ENCODE results near the gene RFX1.
"Not testable (repeated sequence)": the region's sequence is repeated elsewhere in the genome, so short reads cannot be mapped to it uniquely, and the experiment has no call there.

Gene RFX1

DNA sequence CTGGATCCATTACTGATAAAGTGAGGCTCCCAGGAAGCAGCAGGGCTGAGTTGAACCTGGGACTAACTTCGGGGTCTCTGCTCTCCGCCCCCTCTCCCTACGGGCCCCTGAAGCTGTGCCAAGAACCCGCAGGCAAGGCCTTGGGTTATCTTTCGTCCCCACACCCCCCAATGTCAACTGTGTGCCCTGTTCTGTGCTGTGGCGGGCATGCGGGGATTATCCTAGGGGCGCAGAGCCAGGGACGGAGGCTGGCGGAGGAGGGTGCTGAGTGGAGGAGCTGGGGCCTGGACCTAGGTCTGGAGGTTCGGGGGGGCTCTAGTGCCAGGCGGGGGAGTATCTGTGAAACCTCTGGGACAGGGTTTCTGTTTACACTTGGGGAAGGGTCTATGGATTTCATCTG lies 26.4 kb downstream of the RFX1 start:
- DNase-seq (ENCODE audit: low read depth in 1 of 2, low spot score in 1 of 2), result no peak

DNA sequence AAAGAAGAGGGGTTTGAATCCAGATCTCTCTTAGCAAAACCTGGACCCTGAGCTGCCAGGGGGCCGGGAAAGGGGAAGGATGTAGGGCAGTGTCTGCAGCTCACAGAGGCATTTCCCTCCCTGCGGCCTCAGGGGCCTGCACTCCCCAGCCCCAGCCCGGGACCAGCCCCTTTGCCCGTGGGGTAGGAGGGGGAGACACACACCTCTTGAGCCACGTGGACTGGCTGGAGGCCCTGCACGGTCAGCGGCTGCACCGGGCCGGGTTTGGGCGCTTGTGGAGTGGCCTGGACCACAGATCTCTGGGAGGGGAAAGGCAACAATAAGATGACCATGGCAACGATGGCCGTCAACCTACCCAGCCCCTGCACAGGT lies 26.9 kb downstream of the RFX1 start:
- no peak for DNase-seq (ENCODE audit: low read depth in 1 of 2, low spot score in 1 of 2)

DNA sequence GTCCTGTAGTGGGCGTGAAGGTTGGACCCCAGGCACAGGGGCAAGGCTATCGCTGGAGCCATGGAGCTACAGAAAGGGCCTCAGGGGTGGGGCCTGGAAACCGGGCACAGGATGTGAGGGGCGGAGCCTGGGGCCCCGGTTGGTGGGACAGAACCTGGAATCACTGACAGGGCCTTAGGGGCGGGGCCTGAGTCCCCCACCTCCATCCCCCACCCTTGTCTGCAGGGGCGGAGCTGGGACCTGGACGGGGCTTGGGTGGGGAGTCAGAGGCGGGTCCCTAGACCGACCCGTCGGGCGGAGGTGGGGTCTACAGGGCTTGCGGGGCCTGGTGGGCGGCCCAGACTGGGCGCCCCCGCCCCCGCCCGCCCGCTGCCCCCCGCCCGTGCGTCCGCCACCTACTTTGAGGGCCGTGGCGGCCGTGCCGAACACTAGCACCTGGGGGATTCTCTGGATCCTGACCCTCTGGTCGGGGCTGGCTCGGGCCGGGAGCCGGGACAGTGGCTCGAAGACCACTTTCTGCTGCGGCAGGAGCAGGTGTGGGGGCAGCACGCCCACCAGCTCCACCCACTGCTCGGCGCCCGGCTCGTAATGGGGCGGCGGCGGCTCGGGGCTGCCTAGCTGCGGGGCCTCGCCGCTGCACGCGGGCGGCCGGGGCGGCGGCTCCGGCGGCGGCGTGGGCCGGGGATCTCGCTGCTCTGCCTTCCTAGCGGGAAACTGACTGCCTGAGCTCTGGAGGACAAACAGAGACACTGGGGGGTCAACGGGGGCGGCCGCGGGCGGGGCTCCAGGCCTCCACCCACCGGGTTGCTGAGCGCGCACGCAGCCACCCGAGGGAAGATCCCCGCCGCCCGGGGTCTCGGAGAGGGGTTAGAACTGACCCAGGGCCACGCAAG lies 27.5 kb downstream of the RFX1 start:
- DNase-seq (ENCODE audit: low read depth in 1 of 2, low spot score in 1 of 2), result no peak

DNA sequence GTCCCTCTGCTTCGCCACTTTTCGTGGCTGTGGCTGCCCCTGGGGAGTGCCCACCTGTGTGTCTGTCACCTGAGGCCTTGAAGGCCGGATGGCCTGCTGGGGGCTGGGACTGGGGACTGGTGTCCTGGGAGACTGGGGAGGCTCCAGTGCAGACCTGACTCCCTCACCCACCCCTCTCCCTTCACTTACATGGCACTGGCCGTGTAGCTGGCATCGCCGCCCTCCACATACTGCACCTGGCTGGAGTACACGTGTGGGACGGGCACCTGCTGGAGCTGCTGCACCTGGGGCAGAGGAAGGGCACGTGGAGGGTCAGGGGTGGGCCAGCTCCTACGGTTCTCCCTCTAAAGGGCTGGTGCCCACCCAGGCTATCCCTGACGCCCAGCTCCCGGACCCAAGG lies 28.3 kb downstream of the RFX1 start:
- DNase-seq (ENCODE audit: low read depth in 1 of 2, low spot score in 1 of 2), result no peak

DNA sequence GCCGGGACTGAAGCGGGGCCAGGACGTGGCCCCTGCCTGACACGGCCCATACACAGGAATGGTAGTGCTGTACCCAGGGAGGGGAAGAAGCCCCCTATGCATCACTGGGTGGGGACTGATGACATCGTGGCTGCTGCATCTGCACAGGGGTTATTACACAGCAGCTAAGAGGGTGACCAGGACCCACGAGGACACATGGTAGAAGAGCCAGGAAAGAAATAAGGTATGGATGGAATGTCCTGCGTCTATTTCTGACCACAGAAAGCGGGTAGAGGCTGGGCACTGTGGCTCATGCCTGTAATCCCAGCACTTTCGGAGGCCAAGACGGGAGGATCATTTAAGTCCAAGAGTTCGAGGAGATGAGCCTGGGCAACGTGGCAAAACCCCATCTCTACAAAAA lies 29.7 kb downstream of the RFX1 start:
- no peak for DNase-seq (ENCODE audit: low read depth in 1 of 2, low spot score in 1 of 2)

DNA sequence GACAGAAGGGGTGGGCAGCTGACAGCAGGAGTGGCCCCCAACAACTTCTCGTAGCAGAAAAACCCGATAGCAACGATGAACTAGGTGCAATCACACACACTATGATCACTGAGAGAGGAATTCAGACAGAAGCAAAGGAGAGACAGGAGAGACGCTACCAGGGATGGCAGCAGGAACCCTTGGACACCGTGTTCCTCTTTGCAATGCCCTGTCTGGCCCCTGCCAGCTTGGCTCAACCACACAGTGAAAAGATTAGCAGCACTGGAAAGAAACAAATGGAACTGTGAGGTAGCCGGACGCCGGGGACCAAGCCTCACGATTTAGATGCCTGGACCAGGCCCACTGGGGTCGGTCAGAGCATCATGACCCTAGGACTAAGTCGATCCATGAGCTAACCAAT lies 30.2 kb downstream of the RFX1 start:
- DNase-seq (ENCODE audit: low read depth in 1 of 2, low spot score in 1 of 2), result no peak

- no peak for DNase-seq (ENCODE audit: low read depth in 1 of 2, low spot score in 1 of 2)
These were observed 32.0 kb downstream of the RFX1 start for GRCh38 chr19:13974073-13974472.

DNA sequence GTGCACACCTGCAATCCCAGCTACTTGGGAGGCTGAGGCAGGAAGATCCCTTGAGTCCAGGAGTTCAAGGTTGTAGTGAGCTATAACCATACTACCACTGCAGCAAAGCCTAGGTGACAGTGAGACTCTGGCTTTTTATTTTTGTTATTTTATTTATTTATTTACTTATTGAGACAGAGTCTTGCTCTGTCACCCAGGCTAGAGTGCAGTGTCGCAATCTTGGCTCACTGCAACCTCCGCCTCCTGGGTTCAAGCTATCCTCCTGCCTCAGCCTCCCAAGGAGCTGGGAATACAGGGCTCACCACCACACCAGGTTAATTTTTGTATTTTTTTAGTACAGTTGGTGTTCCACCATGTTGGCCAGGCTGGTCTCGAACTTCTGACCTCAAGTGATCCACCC lies 32.6 kb downstream of the RFX1 start:
- not testable (repeated sequence) for DNase-seq (ENCODE audit: low read depth in 1 of 2, low spot score in 1 of 2)

DNA sequence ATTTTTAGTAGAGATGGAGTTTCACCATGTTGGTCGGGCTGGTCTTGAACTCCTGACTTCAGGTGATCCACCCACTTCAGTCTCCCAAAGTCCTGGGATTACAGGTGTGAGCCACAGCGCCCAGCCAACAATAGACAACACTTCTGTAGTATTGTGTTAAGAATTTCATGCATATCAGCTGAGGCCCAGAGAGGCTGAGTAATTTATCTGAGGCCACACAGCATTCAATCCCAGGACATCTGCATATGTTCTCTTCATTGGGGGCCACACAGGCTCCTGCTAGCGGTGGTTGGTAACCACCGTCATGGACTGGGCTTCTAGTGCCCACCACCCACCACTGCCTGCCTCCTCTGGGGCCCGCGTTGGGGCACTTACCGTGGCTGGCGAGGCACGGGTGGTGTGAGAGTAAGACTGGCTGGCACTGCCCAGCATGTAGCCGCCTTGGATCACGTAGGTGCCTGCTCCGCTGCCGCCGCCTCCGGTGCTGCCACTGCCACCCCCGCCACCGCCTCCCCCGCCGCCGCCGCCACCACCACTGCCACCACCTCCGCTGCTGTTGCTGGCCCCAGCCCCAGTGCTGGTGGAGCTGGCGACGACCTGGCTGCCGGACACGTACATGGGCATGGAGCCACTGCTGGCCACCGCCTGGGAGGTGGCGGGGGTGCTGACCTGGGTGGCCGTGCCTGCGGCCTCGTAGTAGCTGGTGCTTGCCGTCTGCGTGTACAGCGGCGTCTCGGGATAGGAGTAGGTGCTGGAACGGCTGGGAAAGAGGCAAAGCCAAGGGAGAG lies 33.6 kb downstream of the RFX1 start:
- DNase-seq (ENCODE audit: low read depth in 1 of 2, low spot score in 1 of 2), result no peak

DNA sequence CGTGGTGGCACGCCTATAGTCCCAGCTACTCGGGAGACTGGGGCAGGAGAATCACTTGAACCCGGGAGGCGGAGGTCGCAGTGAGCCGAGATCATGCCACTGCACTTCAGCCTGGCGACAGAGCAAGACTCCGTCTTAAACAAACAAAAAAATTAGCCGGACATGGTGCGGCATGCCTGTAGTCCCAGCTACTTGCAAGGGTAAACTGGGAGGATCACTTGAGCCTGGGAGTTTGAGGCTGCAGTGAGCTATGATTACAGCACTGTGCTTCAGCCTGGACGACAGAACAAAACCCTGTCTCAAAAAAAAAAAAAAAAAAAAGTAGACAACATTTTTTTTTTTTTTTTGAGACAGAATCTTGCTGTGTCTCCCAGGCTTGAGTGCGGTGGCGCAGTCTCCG lies 34.3 kb downstream of the RFX1 start:
- DNase-seq (ENCODE audit: low read depth in 1 of 2, low spot score in 1 of 2), result not testable (repeated sequence)

DNA sequence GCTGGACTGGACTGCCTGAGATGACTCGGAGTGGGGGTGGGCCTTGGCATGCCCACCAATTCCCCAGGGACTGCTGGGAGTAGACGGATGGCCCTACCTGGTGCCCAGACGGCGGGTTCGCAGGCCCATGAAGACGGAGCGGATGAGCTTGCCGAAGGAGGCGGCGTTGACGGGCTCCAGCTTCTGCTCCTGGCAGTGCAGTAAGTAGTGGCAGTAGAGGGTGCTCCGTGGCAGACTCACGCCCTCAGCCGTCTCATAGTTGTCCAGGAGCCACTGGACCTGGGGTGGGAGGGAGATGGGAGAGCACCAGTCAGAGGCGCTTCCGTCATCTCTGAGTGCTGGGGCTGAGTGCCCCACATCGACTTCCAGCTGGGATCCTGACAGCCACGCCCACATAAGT lies 36.2 kb downstream of the RFX1 start:
- DNase-seq (ENCODE audit: low read depth in 1 of 2, low spot score in 1 of 2), result no peak

DNA sequence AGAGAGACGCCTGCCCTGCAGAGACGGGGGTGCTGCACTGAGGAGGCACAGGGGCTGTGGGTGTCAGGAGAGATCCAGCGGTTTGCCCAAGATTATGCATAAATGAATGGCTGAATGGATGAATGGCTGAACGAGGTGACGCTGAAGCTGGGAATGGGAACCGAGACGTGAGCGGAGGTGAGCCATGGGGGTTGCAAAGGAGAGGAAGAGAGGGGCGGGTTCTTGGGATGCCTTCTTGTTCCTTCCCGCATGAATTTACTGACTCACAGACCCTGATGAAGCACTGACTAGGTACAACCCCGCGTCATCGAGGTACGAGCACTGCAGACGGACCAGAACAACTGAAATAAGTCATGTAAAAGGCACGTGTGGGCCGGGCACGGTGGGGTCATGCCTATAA lies 37.1 kb downstream of the RFX1 start:
- no peak for DNase-seq (ENCODE audit: low read depth in 1 of 2, low spot score in 1 of 2)

DNA sequence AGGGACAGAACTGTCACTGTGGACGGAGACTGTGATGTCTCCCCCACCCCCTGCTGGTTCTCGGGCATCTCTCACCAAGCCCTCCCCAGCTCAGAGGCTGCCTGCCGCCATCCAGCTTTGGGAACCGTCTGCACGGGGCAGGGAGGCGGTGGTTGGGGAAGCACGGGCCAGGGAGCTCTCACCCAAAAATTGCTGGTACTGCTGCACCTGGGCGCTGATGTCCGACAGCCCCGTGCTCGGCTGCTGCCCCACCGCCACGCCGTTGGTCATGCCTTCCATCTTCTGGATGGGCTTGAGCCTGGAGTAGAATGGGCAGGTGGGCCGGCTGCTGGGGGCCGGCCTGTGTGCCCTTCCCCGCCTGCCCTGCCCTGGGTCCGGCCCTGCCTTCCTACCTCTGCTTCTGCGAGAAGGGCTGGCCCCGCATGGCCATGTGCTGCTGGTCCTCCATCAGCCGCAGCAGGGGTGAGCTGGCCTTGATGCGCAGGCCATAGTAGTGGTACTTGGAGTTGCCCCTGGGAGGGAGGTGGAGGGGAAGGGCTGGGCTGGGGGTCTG lies 37.7 kb downstream of the RFX1 start:
- DNase-seq (ENCODE audit: low read depth in 1 of 2, low spot score in 1 of 2), result no peak

DNA sequence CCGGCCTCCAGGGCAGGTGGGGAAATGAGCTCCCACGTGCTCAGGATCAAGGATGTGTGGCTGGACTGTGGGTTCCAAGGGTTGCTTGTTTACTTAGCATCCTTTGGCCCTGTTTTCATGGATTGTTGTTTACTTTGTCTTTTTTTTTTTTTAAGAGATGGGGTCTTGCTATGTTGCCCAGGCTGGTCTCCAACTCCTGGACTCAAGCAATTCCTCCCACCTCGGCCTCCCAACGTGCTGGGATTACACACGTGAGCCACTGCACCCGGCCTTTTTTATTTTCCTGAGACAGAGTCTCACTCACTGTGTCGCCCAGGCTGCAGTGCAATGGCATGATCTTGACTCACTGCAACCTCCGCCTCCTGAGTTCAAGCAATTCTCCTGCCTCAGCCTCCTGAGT lies 38.9 kb downstream of the RFX1 start:
- not testable (repeated sequence) for DNase-seq (ENCODE audit: low read depth in 1 of 2, low spot score in 1 of 2)

GRCh38 chr19:13966684-13967128 lies 39.4 kb downstream of the RFX1 start:
- DNase-seq (ENCODE audit: low read depth in 1 of 2, low spot score in 1 of 2), result no peak

- DNase-seq (ENCODE audit: low read depth in 1 of 2, low spot score in 1 of 2), result no peak
These were observed 40.0 kb downstream of the RFX1 start for GRCh38 chr19:13965926-13966683.

- DNase-seq (ENCODE audit: low read depth in 1 of 2, low spot score in 1 of 2), result no peak
These were observed 40.7 kb downstream of the RFX1 start for GRCh38 chr19:13965377-13965896.

DNA sequence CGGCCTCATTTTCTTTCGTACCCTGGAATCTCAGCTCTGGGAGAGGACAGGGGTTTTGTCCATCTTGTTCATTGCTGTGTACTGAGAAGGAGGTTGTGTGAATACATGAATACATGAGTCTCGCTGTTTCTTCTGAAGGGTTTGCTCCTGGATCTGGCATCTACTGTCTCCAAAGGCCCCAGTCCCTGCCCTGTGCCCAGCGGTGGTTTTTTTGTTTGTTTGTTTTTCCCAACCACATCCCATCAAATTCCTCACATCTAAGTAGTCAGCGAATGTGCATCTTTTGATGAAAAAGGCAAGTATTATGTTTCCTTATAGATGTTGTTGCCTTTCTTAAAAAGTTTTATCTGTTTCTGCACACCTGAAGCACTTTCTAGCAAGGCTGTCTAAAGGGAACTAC lies 41.3 kb downstream of the RFX1 start:
- no peak for DNase-seq (ENCODE audit: low read depth in 1 of 2, low spot score in 1 of 2)

DNA sequence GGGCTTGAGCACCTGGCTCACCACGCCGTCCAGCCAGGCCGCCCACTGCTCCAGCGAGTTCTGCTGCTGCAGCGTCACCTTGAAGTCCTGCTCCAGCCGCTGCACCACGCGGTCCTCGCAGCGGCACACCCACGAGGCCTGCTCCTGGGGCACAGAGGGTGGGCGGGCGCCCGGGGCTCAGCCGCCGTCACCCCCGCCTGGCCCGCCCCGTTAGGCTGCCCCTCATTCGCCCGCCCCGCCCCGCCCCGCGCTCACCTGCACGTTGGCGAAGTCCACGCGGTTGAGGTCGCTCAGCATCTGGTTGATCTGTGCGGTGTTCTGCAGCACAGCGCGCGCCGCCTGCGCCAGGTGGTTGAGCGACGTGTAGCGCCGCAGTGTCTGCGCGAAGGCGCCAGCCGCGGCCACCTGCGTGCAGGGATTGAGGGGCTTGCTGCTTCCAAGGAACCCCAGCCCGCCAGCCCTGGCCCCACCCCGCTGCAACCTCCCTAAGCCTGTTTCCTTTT lies 42.5 kb downstream of the RFX1 start:
- no peak for DNase-seq (ENCODE audit: low read depth in 1 of 2, low spot score in 1 of 2)

- no peak for DNase-seq (ENCODE audit: low read depth in 1 of 2, low spot score in 1 of 2)
These were observed 43.2 kb downstream of the RFX1 start for GRCh38 chr19:13962699-13963602.
